Measurements from ENCODE around the gene GPC2. TPM values are rescaled to one million over a fixed set of nuclear protein-coding genes. Genes with fewer than 3 reads are reported as not detected.
"Not testable (repeated sequence)": the region's sequence is repeated elsewhere in the genome, so short reads cannot be mapped to it uniquely, and the experiment has no call there.

The GPC2 gene
- total RNA-seq, 1 donor from 2014 or later = 14.7 TPM

GRCh38 chr7:100132697-100133151, 44.5 kb downstream of the GPC2 start:
- H3K4me3 ChIP-seq (ENCODE audit: low read depth, low read length) = no peak overlapping the region
- H3K27me3 ChIP-seq (ENCODE audit: control insufficient read depth, insufficient read depth, low read length) = no peaks in the 10 kb centered on the region
- H3K36me3 ChIP-seq (ENCODE audit: control insufficient read depth, insufficient read depth, low read length) = no peaks in the 10 kb centered on the region
- peak; percentile 94 for TF ChIP-seq CTCF (IDR thresholded peaks at IDR 0.05; ENCODE audit: insufficient read depth, low read length, poor library complexity, severe bottlenecking)
- DNase-seq (ENCODE audit: low read depth) = no peak

- no peak for TF ChIP-seq CTCF (IDR thresholded peaks at IDR 0.05; ENCODE audit: insufficient read depth, low read length, poor library complexity, severe bottlenecking)
- DNase-seq (ENCODE audit: low read depth) = no peak
- Histone ChIP-seq H3K4me3 (ENCODE audit: low read depth, low read length) (no peak overlapping the region), H3K27me3 (ENCODE audit: control insufficient read depth, insufficient read depth, low read length) (no peaks in the 10 kb centered on the region), H3K36me3 (ENCODE audit: control insufficient read depth, insufficient read depth, low read length) (no peaks in the 10 kb centered on the region)
These were observed 45.1 kb downstream of the GPC2 start for GRCh38 chr7:100132126-100132525.

GRCh38 chr7:100130608-100131453, 46.4 kb downstream of the GPC2 start:
- no peaks in the 10 kb centered on the region for H3K27me3 ChIP-seq (ENCODE audit: control insufficient read depth, insufficient read depth, low read length)
- no peak for DNase-seq (ENCODE audit: low read depth)
- no peak overlapping the region for H3K4me3 ChIP-seq (ENCODE audit: low read depth, low read length)
- no peaks in the 10 kb centered on the region for H3K36me3 ChIP-seq (ENCODE audit: control insufficient read depth, insufficient read depth, low read length)
- peak; percentile 83 for TF ChIP-seq CTCF (IDR thresholded peaks at IDR 0.05; ENCODE audit: insufficient read depth, low read length, poor library complexity, severe bottlenecking)

GRCh38 chr7:100130220-100130607, 47.0 kb downstream of the GPC2 start:
- not testable (repeated sequence) for DNase-seq (ENCODE audit: low read depth); H3K36me3 ChIP-seq (ENCODE audit: control insufficient read depth, insufficient read depth, low read length); H3K4me3 ChIP-seq (ENCODE audit: low read depth, low read length); H3K27me3 ChIP-seq (ENCODE audit: control insufficient read depth, insufficient read depth, low read length)

- H3K27me3 ChIP-seq (ENCODE audit: control insufficient read depth, insufficient read depth, low read length) = no peaks in the 10 kb centered on the region
- no peak for DNase-seq (ENCODE audit: low read depth)
- no peak for TF ChIP-seq CTCF (IDR thresholded peaks at IDR 0.05; ENCODE audit: insufficient read depth, low read length, poor library complexity, severe bottlenecking)
- no peak overlapping the region for H3K4me3 ChIP-seq (ENCODE audit: low read depth, low read length)
- no peaks in the 10 kb centered on the region for H3K36me3 ChIP-seq (ENCODE audit: control insufficient read depth, insufficient read depth, low read length)
These were observed 48.6 kb downstream of the GPC2 start for GRCh38 chr7:100128637-100128963.

GRCh38 chr7:100127866-100128636, 49.1 kb downstream of the GPC2 start:
- TF ChIP-seq CTCF (IDR thresholded peaks at IDR 0.05; ENCODE audit: insufficient read depth, low read length, poor library complexity, severe bottlenecking) = no peak
- no peak for DNase-seq (ENCODE audit: low read depth)
- no peaks in the 10 kb centered on the region for H3K27me3 ChIP-seq (ENCODE audit: control insufficient read depth, insufficient read depth, low read length)

More at GRCh38 chr7:100127866-100128636, 49.1 kb downstream of the GPC2 start:
- H3K36me3 ChIP-seq (ENCODE audit: control insufficient read depth, insufficient read depth, low read length) = no peaks in the 10 kb centered on the region
- H3K4me3 ChIP-seq (ENCODE audit: low read depth, low read length) = peak overlapping the region; percentile 64
